ENCODE measurements around the gene KRTAP10-3.
"Not testable (repeated sequence)": the region's sequence is repeated elsewhere in the genome, so short reads cannot be mapped to it uniquely, and the experiment has no call there.

KRTAP10-3 gene

DNA sequence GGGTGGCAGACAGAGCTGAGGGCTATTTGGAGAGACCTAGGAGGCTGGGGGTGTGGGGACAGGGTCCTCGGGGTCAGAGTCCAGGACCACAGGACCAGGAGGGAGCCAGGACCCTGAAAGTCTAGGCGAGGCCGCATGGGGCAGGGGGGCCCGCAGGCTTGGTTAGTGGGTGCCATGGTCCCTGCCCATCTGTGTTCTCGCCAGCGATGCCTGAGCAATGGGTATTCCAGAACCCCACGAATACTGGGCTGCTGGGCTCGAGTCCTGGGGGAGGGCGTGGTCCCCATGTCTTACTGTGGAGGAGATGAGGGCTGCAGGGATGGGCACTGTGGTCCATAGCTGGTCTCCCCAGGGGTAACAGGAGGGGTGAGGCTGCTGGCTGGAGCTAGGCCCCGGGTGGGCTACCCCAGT is 31.7 kb upstream of the KRTAP10-3 start:
- no peak for DNase-seq (ENCODE audit: low spot score)

DNA sequence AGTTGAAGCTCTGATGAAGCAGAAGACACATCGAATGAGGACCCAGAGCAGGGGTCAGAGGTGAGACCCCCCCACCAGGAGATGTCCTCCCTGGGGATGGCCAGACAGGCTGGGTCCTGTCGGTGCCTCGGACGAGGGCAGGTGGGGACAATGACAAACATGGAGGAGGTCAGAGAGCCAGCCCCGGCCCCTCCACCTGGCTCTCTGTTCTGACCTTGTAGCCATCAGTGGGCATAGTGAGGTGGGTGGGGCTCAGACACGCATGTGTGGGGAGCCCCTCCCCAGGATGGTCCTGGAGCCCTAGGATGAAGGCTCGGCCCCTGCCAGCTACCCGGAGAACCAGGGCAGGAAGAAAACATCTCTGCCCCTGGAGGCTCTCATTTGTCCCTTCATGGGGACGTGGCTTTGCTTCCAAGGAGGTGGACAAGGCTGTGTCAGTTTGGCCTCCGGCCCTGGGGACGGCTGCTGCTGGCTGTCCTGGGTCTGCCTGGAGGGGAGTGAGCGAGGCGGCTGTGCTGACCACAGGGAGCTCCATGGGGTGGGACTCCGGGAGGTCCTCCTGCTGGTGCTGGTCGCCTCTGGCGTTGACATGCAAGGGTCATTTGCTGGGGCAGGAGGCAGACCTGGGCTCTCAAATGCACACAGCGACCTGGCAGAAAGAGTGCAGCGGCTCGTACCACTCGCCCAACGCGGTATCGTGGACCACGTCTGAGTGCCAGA is 31.2 kb upstream of the KRTAP10-3 start:
- no peak for DNase-seq (ENCODE audit: low spot score)

DNA sequence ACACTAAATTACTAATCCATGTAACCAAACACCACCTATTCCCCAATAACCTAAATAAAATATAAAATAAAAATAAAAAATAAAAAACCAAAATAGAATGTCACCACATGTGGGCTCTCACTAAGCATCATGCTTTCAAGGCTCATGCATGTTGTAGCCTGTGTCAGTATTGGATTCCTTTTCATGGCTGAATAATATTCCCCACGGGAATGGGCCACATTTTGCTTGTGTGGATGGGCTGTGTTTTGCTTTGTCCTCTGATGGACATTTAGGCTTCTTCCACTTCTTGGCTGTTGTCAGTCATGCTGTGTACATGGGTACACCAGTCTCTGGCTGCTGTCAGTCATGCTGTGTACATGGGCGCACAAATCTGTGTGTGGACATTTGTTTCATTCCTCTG is 30.5 kb upstream of the KRTAP10-3 start:
- no peak for DNase-seq (ENCODE audit: low spot score)

GRCh38 chr21:44585892-44586291 is 27.3 kb upstream of the KRTAP10-3 start:
- no peak for DNase-seq (ENCODE audit: low spot score)

DNA sequence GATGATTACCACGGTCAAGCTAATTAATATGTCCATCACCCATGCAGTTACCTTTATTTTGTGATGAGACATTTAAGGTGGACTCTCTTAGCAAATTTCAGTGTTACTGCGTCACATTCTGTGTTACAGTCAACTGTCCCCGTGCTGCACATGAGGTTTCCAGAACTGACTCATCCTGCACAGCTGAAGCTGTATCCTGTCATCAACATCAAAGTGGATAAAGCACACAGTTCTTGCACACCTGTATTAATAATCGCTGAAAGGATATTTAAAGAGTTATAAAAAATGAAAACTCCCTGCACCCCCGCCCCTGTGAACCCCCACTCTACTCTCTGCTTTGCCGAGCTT is 25.2 kb upstream of the KRTAP10-3 start:
- DNase-seq (ENCODE audit: low spot score): no peak

- no peak for DNase-seq (ENCODE audit: low spot score)
These were observed 24.6 kb upstream of the KRTAP10-3 start for GRCh38 chr21:44583089-44583799.

- DNase-seq (ENCODE audit: low spot score): no peak
These were observed 23.5 kb upstream of the KRTAP10-3 start for GRCh38 chr21:44582055-44582454.

DNA sequence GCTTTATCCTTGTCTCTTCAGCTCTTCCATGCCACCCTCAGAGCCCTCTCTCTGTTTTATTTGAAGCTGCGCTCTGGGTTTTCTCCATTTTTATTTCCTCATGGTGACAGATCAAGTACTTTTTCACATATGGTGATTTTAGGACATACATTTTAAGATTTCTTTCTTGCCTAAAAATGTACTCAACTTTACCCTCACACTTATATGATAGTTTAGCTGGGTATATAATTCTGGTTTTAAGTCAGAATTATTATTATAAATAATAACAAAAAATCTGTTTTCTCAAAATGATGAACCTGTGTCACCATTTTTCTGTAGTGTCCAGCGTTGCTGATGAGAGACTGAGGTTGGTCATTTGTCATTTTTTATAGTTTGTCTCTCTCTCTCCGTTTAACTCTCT is 22.6 kb upstream of the KRTAP10-3 start:
- no peak for DNase-seq (ENCODE audit: low spot score)

DNA sequence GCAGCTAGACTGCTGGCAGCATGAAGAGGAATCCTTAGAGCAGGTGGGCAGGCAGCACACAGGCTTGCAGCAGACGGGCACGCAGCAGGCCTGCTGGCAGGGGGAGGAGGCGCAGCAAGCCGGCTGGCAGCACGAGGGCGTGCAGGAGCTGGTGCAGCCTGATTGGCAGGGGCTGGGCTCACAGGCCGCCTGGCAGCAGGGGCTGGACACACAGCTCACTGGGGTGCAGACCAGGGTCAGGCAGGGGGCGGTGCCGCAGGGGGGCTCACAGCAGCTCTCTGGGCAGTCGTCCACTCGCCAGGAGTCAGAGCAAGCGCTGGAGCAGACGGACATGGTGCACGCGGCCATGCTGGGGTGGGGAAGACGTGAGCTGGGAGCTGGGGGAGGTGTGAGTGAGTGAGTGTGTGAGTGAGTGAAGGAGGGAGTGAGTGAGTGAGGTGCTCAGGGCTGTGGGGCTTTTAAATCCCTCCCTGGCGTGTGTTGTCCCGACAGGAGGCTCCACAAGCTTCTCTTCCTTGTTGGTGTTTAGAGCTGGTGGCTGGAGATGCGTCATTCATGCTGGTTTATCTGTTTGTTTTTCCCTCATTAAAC is 21.7 kb upstream of the KRTAP10-3 start, which contains the start of gene KRTAP10-5:
TSS of gene KRTAP10-5 (minus strand) at position 374 of the 591 bp plus-strand sequence. CDS start at position 348, 26 bp downstream.
- not testable (repeated sequence) for DNase-seq (ENCODE audit: low spot score)

GRCh38 chr21:44579833-44580144 is 21.2 kb upstream of the KRTAP10-3 start:
- DNase-seq (ENCODE audit: low spot score): no peak

DNA sequence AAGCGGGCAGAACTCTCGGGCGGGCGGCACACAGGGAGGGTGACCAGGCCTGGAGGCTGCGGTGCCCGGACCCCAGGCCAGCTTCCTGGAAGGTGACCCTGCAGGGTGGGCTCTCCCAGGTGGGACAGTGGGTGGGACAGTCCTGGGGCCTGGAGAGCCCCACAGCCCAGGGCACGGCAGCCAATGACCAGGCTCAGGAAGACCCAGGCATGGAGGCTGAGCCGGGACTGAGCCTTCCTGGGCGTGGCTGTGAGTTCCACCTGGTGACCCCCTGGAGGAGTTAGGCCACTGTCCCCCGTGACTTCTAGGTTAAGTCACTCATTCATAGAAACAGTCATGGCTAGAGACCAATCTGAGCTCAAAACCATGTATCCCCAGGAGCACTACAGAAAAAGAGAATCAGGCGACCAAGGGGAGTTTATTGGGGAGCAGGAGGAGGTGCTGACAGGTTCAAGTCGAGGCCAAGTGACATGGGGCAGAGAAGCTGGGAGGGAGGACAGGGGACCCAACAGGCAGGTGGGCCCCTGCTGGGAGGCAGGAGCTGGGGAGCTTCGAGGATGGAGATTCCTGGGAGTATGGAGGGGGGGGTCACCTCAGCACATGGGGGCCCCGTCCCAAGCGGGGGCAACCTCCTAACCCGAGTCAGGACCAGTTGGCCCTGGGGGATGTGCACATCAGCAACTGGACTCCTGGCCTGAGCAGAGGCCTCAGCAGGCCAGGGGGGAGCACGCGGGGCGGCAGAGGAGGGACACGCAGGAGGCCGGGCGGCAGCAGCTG is 20.6 kb upstream of the KRTAP10-3 start:
- DNase-seq (ENCODE audit: low spot score): no peak

DNA sequence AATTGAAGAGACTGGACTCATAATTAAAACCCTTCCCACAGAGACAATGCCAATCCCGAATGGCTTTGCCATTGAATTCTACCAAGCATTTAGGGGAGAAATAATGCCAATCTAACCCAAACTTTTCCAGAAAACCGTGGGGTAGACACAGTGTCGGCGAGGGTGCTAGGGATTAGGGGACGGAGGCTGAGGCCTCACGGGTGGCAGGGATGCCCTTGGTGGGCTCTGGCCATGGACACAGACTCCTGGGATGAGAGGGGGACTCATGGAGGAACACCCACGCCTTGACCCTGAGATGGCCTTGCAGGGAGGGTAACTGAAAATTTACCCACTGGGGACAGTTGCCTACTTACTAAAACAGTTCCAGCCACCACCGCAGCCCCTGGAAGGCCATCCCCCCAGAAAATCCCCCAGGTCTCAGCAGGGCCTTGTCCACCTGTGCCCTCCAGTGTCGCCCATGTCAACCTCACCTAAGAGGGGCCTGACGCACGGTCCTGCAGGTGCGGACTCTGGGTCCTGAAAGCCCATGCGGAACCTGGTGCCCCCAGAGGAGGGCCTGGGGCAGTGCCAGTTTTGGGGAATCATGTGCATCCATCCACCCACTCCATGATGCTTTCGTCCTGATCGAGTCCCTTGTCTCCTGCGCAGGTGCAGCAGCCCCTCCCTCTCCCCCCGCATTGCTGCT is 19.9 kb upstream of the KRTAP10-3 start:
- no peak for DNase-seq (ENCODE audit: low spot score)

DNA sequence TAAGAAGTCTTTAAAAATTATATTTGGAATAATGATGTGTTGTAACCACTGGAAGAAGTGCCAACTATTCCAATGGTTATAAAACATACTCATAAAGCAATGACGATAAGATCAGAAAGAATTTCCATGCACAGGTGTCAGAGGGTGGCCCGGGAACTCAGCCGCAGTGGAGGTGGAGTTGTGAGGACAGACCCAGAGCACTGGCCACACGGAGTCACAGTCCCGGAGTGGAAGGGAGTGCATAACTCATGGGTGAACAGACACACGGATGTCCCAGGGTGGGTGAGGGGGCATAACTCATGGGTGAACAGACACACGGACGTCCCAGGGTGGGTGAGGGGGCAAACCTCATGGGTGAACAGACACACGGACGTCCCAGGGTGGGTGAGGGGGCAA is 17.4 kb upstream of the KRTAP10-3 start:
- no peak for DNase-seq (ENCODE audit: low spot score)

DNA sequence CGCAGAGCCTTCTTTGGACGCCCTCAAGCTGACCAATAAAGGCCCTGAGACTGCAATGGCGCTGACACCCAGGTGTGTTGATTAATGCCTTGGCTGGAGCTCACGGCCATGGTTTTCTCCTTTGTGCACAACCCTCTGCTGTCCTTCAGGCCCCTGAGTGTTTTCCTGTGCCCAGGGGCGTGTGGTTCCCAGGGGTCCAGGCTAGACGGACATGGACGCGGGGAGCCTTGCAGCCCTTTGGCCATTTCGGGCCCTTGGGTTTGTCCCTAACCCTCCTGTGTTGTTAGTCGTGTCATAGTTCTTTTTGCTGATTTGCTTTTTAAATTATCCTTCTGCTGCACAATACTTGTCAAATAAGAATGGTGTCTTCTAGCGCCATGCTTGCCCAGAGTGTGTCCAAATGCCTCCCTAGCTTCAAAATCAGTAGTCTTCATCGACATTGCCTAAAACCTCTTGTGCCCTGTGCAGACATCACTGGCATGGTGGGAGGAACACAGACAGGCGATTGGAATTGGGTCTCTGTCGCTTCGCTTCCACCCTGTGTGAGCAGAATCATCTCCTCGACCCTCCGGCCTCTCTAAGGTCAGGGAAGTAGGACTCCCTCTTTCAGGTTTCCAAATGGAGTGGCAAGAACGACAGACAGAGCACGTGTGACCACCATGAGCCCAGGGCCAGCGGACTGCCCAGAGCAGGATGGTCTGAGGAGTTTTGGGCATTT is 16.9 kb upstream of the KRTAP10-3 start:
- DNase-seq (ENCODE audit: low spot score): no peak

- no peak for DNase-seq (ENCODE audit: low spot score)
These were observed 16.1 kb upstream of the KRTAP10-3 start for GRCh38 chr21:44574457-44575306.

DNA sequence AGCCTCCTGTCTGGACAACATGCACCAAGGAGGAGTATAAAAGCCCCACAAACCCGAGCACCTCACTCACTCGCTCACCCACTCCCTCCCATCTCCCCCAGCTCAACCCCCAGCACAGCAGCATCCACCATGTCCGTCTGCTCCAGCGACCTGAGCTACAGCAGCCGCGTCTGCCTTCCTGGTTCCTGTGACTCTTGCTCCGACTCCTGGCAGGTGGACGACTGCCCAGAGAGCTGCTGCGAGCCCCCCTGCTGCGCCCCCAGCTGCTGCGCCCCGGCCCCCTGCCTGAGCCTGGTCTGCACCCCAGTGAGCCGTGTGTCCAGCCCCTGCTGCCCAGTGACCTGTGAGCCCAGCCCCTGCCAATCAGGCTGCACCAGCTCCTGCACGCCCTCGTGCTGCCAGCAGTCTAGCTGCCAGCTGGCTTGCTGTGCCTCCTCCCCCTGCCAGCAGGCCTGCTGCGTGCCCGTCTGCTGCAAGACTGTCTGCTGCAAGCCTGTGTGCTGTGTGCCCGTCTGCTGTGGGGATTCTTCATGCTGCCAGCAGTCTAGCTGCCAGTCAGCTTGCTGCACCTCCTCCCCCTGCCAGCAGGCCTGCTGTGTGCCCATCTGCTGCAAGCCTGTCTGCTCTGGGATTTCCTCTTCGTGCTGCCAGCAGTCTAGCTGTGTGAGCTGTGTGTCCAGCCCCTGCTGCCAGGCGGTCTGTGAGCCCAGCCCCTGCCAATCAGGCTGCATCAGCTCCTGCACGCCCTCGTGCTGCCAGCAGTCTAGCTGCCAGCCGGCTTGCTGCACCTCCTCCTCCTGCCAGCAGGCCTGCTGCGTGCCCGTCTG is 15.2 kb upstream of the KRTAP10-3 start, which contains the start of gene KRTAP10-4:
TSS of gene KRTAP10-4 (plus strand) at position 100 of the 827 bp plus-strand sequence. CDS start at position 130, 30 bp downstream.
- not testable (repeated sequence) for DNase-seq (ENCODE audit: low spot score)

DNA sequence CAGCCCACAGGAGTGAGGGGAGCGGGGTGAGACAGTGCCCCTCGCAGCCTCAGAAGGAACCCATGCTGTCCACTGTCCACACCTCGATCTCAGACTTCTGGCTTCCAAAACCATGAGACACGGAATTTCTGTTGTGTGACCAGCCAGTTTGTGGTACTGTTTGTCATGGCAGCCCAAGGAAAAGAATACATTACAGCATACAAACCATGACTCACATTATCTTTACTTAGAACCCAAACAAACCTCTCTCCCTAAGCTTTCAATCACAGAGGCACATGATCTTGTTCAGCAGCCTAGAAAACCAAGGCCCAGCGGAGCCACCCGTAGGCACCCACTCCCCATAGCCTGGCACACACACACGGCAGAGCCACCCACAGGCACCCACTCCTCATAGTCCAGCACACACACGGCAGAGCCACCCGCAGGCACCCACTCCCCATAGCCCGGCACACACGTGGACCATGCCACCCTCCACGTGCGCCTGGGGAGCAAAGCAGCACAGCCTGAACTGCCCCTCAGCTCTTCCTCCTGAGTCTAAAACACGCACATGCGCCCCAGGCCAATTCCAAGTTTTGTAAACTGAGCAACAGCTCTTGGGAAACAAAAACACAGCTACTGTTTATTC is 14.5 kb upstream of the KRTAP10-3 start:
- no peak for DNase-seq (ENCODE audit: low spot score)

DNA sequence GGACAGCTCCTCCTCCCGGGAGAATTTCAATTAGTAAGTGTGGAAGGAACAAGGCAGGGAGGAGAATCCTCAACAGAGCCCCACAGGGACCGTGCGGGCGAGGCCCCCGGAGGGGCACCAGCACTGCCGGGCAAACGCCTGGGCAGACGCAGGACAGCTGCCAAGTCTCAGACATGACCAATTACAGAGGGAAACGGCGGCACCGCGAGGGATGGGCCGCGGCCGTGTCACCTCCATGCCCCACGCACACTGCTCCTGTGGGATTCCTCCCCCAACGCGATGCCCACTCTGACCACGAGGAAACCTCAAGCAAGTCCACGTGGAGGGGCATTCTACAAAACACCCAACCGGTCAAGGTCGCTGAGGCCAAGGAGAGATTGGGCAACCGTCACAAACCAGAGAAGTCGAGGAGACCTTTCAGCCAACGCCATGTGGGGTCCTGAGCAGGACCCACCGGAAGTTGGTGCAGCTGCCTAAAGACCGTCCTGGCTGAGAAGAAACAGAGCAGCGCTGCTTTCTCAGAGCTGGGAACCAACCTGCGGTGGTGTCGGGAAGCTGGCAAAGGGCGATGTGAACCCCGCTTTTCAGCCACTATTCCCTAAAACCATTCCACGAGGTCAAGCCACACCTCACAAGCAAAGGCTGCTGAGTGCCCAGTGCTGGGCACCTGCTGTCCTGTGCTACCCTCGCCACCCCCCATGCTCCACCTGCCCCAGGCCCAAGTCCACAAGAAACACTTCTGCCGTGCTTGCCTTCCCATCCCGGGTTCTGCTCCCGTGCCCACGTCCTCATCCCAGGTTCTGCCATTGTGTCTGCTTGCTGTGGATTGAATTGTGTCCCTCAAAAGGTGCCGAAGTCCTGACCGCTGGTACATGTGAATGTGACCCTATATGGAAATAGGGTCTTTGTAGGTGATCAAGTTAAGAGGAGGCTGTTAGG is 13.5 kb upstream of the KRTAP10-3 start:
- DNase-seq (ENCODE audit: low spot score): no peak

Data from CD4-positive, alpha-beta T cell treated with Interleukin-6 at 100 ng/mL for 8 hours (primary cell).